ENCODE results near the gene OBI1.

Gene OBI1

GRCh38 chr13:78566631-78567030 is 92.3 kb downstream of the OBI1 start:
- DNase-seq = no peak

Data from hematopoietic multipotent progenitor cell treated with erythropoietin and hydrocortisone succinate and interleukin-3 and kit ligand, for 4 days (in vitro differentiated cells).